OCI-LY1 (cell line): ENCODE data around the gene ANKK1.

Source experiments
- H2AFZ ChIP-seq: fragments of 200-600 bp; sonication (generic), shearing (Covaris generic); 2 replicates; pipeline ENCODE4 v1.6.0; 2014; ENCODE audit warnings: antibody characterized with exemption, mild to moderate bottlenecking, low read length
- H3F3A ChIP-seq: fragments of 200-600 bp; sonication (generic), shearing (Covaris generic); 2 replicates; pipeline ENCODE4 v1.6.0; 2014; ENCODE audit warnings: mild to moderate bottlenecking, antibody characterized with exemption, low read length, moderate library complexity; ENCODE audit not compliant: insufficient read depth
- H3K27ac ChIP-seq: fragments of 200-600 bp; sonication (generic); 2 replicates; pipeline ENCODE4 v1.5.1; 2014; ENCODE audit warnings: low read length, mixed run types, mild to moderate bottlenecking, low read depth; ENCODE audit not compliant: poor library complexity, severe bottlenecking
- H3K27me3 ChIP-seq: fragments of 200-600 bp; sonication (generic); 2 replicates; pipeline ENCODE4 v1.6.0; 2014; ENCODE audit warnings: antibody characterized with exemption, mild to moderate bottlenecking, low read length, moderate library complexity; ENCODE audit not compliant: insufficient read depth
- H3K36me3 ChIP-seq: fragments of 200-600 bp; sonication (generic); 2 replicates; pipeline ENCODE4 v1.6.1; 2014; ENCODE audit warnings: mild to moderate bottlenecking, antibody characterized with exemption, low read length, moderate library complexity, mixed read lengths; ENCODE audit not compliant: insufficient read depth
- H3K4me1 ChIP-seq: fragments of 200-600 bp; sonication (generic); 2 replicates; pipeline ENCODE4 v1.5.1; 2014; ENCODE audit warnings: mild to moderate bottlenecking, low read length, moderate library complexity; ENCODE audit not compliant: insufficient read depth, severe bottlenecking
- H3K4me2 ChIP-seq: fragments of 200-600 bp; sonication (generic), shearing (Covaris generic); 2 replicates; pipeline ENCODE4 v1.6.1; 2014; ENCODE audit warnings: low read length
- H3K4me3 ChIP-seq: fragments of 200-600 bp; sonication (generic); 2 replicates; pipeline ENCODE4 v1.5.1; 2014; ENCODE audit warnings: low read length, low read depth, mild to moderate bottlenecking, mixed read lengths; ENCODE audit not compliant: poor library complexity, severe bottlenecking
- H3K79me2 ChIP-seq: fragments of 200-600 bp; shearing (Covaris generic); 2 replicates; pipeline ENCODE4 v1.6.1; 2016; ENCODE audit warnings: mixed run types, low read length, mixed read lengths; ENCODE audit not compliant: insufficient read depth
- H3K9ac ChIP-seq: fragments of 200-600 bp; sonication (generic), shearing (Covaris generic); 2 replicates; pipeline ENCODE4 v1.6.1; 2014; ENCODE audit warnings: mild to moderate bottlenecking, low read length, mixed read lengths
- H3K9me2 ChIP-seq: fragments of 200-600 bp; sonication (generic), shearing (Covaris generic); 2 replicates; pipeline ENCODE4 v1.6.1; 2014; ENCODE audit warnings: low read depth, mild to moderate bottlenecking, low read length, mixed read lengths
- H3K9me3 ChIP-seq: fragments of 200-600 bp; shearing (Covaris generic); 2 replicates; pipeline ENCODE4 v1.6.1; 2014; ENCODE audit warnings: low read length, mixed read lengths
- H4K20me1 ChIP-seq: fragments of 200-600 bp; sonication (generic), shearing (Covaris generic); 2 replicates; pipeline ENCODE4 v1.6.0; 2016; ENCODE audit warnings: mild to moderate bottlenecking, low read length; ENCODE audit not compliant: insufficient read depth
- EZH2 ChIP-seq: fragments of 200-600 bp; sonication (generic), shearing (Covaris generic); IDR thresholded peaks from 2 replicates; pipeline ENCODE4 v1.8.0; 2017; ENCODE audit warnings: borderline replicate concordance, mixed run types, mild to moderate bottlenecking, antibody characterized with exemption, low read length, moderate library complexity, mixed read lengths
- TF ChIP-seq, protein P1 (sequence below): fragments of 200-600 bp; sonication (generic), shearing (Covaris generic); IDR thresholded peaks from 2 replicates; pipeline ENCODE4 v1.5.1; 2017; ENCODE audit warnings: mild to moderate bottlenecking, antibody characterized with exemption, low read length, moderate library complexity, mixed read lengths

The ANKK1 gene

DNA sequence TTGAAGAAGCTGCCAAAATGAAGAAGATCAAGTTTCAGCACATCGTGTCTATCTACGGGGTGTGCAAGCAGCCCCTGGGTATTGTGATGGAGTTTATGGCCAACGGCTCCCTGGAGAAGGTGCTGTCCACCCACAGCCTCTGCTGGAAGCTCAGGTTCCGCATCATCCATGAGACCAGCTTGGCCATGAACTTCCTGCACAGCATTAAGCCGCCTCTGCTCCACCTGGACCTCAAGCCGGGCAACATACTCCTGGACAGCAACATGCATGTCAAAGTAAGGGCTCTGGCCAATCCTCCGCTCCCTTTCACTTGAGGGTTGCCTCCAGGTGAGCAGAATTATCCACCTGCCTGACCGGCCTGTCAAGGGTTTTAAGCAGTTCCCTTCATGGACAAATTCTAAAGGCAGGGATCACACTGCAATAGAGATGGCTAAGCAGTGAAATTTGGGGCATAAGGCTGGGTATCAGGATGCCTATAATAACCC lies 6.0 kb downstream of the ANKK1 start:
- Histone ChIP-seq H3K9me3 (no peaks in the 10 kb centered on the region), H2AFZ (no peak overlapping the region), H4K20me1 (no peaks in the 10 kb centered on the region), H3K9me2 (no peaks in the 10 kb centered on the region), H3K27ac (no peak overlapping the region), H3K4me1 (no peaks in the 10 kb centered on the region), H3K4me3 (no peak overlapping the region), H3K9ac (no peak overlapping the region), H3K27me3 (0 out of 2 replicates have a peak, but pooled peaks cover 3% of the 10 kb centered on the region), H3K79me2 (no peaks in the 10 kb centered on the region), H3K4me2 (no peak overlapping the region), H3F3A (no peaks in the 10 kb centered on the region), H3K36me3 (no peaks in the 10 kb centered on the region)
- no peak for TF ChIP-seq EZH2
- TF ChIP-seq, protein P1, sequence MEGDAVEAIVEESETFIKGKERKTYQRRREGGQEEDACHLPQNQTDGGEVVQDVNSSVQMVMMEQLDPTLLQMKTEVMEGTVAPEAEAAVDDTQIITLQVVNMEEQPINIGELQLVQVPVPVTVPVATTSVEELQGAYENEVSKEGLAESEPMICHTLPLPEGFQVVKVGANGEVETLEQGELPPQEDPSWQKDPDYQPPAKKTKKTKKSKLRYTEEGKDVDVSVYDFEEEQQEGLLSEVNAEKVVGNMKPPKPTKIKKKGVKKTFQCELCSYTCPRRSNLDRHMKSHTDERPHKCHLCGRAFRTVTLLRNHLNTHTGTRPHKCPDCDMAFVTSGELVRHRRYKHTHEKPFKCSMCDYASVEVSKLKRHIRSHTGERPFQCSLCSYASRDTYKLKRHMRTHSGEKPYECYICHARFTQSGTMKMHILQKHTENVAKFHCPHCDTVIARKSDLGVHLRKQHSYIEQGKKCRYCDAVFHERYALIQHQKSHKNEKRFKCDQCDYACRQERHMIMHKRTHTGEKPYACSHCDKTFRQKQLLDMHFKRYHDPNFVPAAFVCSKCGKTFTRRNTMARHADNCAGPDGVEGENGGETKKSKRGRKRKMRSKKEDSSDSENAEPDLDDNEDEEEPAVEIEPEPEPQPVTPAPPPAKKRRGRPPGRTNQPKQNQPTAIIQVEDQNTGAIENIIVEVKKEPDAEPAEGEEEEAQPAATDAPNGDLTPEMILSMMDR: no peak

DNA sequence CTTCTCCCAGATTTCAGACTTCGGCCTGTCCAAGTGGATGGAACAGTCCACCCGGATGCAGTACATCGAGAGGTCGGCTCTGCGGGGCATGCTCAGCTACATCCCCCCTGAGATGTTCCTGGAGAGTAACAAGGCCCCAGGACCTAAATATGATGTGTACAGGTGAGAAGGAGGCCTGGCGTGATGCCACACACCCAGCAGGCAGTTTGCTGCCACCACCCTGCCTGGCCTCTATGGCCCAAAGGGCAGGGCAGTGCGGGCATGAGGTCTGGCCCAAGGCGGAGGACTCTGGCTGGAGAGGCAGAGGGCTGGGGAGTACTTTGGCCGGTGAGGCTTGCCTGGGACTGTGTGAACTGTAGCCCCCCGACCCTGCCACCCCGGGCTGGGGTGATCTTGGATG lies 7.3 kb downstream of the ANKK1 start:
- no peak overlapping the region for H3K27ac ChIP-seq
- H3K9ac ChIP-seq: no peak overlapping the region
- H3K79me2 ChIP-seq: no peaks in the 10 kb centered on the region

DNA sequence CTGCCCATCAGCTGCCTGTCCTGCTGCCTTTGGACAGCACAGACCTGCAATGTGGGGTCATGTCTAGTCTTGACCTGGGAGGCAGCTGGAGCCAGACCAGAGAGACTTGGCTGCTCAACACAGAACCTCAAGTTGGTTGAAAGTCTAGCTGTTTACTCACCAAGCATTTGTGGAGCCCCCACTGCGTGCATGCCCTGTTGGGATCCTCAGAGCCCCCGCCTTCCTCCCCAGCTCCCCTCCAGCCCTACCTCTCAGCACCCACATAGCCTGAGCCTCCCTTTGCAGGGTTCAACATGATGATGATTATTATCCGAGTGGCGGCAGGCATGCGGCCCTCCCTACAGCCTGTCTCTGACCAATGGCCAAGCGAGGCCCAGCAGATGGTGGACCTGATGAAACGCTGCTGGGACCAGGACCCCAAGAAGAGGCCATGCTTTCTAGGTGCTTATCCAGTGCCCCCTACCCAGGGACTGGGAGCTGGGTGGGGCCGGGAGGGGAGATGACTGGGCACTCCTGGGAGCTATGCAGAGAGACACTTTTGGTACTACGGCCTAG lies 8.3 kb downstream of the ANKK1 start:
- Histone ChIP-seq H3K4me2 (no peak overlapping the region), H3K9me2 (no peaks in the 10 kb centered on the region), H2AFZ (no peak overlapping the region), H3K27ac (no peak overlapping the region), H4K20me1 (no peaks in the 10 kb centered on the region), H3K9ac (no peak overlapping the region), H3K4me1 (no peaks in the 10 kb centered on the region), H3K27me3 (0 out of 2 replicates have a peak, but pooled peaks cover 3% of the 10 kb centered on the region), H3F3A (no peaks in the 10 kb centered on the region), H3K79me2 (no peaks in the 10 kb centered on the region), H3K9me3 (no peaks in the 10 kb centered on the region), H3K36me3 (no peaks in the 10 kb centered on the region), H3K4me3 (no peak overlapping the region)
- no peak for TF ChIP-seq EZH2
- TF ChIP-seq, protein P1: no peak

More for the DNA sequence above, 7.3 kb downstream of the ANKK1 start:
- Histone ChIP-seq H3F3A (no peaks in the 10 kb centered on the region), H3K9me2 (no peaks in the 10 kb centered on the region), H3K4me2 (no peak overlapping the region), H3K36me3 (no peaks in the 10 kb centered on the region), H3K4me3 (no peak overlapping the region), H3K27me3 (0 out of 2 replicates have a peak, but pooled peaks cover 3% of the 10 kb centered on the region), H2AFZ (no peak overlapping the region), H3K9me3 (no peaks in the 10 kb centered on the region), H4K20me1 (no peaks in the 10 kb centered on the region), H3K4me1 (no peaks in the 10 kb centered on the region)
- TF ChIP-seq EZH2: no peak
- TF ChIP-seq, protein P1: no peak
